ENCODE results near the gene IER2. TPM values are rescaled to one million over a fixed set of nuclear protein-coding genes. Genes with fewer than 3 reads are reported as not detected.
A peak's percentile ranks its signal among the peaks of the same experiment; 100 is the strongest.

The IER2 gene
- total and polyA plus RNA-seq, 9 of the 15 experiments (the other 6 are each of a cell fraction or from before 2014, with no cell fraction given), result 4.5 to 205 (median 23.7) TPM

DNA sequence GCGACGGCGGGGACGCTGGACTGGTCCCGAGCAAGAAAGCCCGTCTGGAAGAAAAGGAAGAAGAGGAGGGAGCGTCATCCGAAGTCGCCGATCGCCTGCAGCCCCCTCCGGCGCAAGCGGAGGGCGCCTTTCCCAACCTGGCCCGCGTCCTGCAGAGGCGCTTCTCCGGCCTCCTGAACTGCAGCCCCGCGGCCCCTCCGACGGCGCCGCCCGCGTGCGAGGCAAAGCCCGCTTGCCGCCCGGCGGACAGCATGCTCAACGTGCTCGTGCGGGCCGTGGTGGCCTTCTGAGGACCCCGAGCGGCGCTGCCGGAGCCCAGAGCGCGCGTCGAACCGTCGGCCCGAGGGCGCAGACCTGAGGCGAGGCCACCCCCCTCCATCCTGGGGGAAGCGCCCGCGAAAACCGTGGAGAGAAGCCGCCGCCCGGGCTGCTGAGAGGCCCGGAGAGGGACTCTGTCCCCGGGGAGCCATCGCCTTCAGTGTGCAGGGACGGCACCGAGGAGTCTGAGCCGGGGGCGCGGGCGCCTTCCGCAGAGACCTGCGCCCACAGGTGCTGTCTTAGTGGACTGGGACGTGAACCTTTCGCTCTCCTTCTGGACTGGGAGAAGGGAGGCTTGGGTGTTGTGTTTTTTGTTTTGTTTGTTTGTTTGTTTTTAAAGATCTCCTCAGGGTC is 3.5 kb downstream of the IER2 start (continued):
- TF ChIP-seq CREB5 (CRISPR knock-in tag; IDR thresholded peaks at IDR 0.05), result no peak
- no peak for TF ChIP-seq TFAM (CRISPR knock-in tag; conservative IDR thresholded peaks at IDR 0.05)
- TF ChIP-seq THRB (CRISPR knock-in tag; conservative IDR thresholded peaks at IDR 0.05), result no peak
- no peak for TF ChIP-seq ZNF586 (CRISPR knock-in tag; conservative IDR thresholded peaks at IDR 0.05)
- 0 out of 2 replicates have a peak, but pooled peaks have one; percentile 26 for TF ChIP-seq HLTF (IDR thresholded peaks at IDR 0.05)
- no peak for TF ChIP-seq ZNF354B (CRISPR knock-in tag; IDR thresholded peaks at IDR 0.05)
- TF ChIP-seq, protein P1, sequence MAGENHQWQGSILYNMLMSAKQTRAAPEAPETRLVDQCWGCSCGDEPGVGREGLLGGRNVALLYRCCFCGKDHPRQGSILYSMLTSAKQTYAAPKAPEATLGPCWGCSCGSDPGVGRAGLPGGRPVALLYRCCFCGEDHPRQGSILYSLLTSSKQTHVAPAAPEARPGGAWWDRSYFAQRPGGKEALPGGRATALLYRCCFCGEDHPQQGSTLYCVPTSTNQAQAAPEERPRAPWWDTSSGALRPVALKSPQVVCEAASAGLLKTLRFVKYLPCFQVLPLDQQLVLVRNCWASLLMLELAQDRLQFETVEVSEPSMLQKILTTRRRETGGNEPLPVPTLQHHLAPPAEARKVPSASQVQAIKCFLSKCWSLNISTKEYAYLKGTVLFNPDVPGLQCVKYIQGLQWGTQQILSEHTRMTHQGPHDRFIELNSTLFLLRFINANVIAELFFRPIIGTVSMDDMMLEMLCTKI (IDR thresholded peaks at IDR 0.05; ENCODE audit: partially characterized antibody), result no peak
- no peak for TF ChIP-seq ASH1L (IDR thresholded peaks at IDR 0.05; ENCODE audit: borderline replicate concordance, low read depth, partially characterized antibody)
- TF ChIP-seq SAFB2 (IDR thresholded peaks at IDR 0.05; ENCODE audit: borderline replicate concordance, low read depth, low read length, severe bottlenecking), result no peak
- TF ChIP-seq ESRRB (CRISPR knock-in tag; IDR thresholded peaks at IDR 0.05; ENCODE audit: borderline replicate concordance), result no peak
- TF ChIP-seq HDAC8 (tag; IDR thresholded peaks at IDR 0.05), result no peak
- no peak for TF ChIP-seq SIN3A (IDR thresholded peaks at IDR 0.05; ENCODE audit: borderline replicate concordance in 2 of 2, control insufficient read depth in 1 of 2, low read depth in 2 of 2, low read length in 2 of 2)
- TF ChIP-seq U2AF1 (optimal IDR thresholded peaks at IDR 0.05; ENCODE audit: low read depth, low read length), result peak; percentile 25
- TF ChIP-seq ZNF224 (CRISPR knock-in tag; IDR thresholded peaks at IDR 0.05), result no peak
- no peak for TF ChIP-seq CTBP1 (IDR thresholded peaks at IDR 0.05; ENCODE audit: borderline replicate concordance)
- TF ChIP-seq ELF4 (CRISPR knock-in tag; IDR thresholded peaks at IDR 0.05), result no peak
- TF ChIP-seq DEAF1 (CRISPR knock-in tag; IDR thresholded peaks at IDR 0.05), result no peak
- no peak for TF ChIP-seq PCBP2 (IDR thresholded peaks at IDR 0.05; ENCODE audit: low read depth, low read length, poor library complexity, severe bottlenecking)
- TF ChIP-seq ZNF3 (CRISPR knock-in tag; IDR thresholded peaks at IDR 0.05), result no peak
- no peak for TF ChIP-seq SRSF1 (IDR thresholded peaks at IDR 0.05; ENCODE audit: low read depth, low read length)
- TF ChIP-seq, protein P2, sequence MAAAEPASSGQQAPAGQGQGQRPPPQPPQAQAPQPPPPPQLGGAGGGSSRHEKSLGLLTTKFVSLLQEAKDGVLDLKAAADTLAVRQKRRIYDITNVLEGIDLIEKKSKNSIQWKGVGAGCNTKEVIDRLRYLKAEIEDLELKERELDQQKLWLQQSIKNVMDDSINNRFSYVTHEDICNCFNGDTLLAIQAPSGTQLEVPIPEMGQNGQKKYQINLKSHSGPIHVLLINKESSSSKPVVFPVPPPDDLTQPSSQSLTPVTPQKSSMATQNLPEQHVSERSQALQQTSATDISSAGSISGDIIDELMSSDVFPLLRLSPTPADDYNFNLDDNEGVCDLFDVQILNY (CRISPR knock-in tag; IDR thresholded peaks at IDR 0.05), result no peak
- no peak for TF ChIP-seq TAF15 (IDR thresholded peaks at IDR 0.05; ENCODE audit: low read depth, low read length)
